Omental fat pad (tissue), 4 donors: ENCODE results near the gene NFIX. TPM values are rescaled to one million over a fixed set of nuclear protein-coding genes. Genes with fewer than 3 reads are reported as not detected.

Experiments used
- ATAC-seq: fragments of 150-250 bp; one replicate; pipeline ENCODE4 v1.9.1; 2016; ENCODE audit warnings: mild to moderate bottlenecking, moderate library complexity; ENCODE audit not compliant: low FRiP score
- DNase-seq: peaks from one replicate; pipeline ENCODE4 v3.0.0-alpha.2; 2019; ENCODE audit warnings: low spot score
- total RNA-seq, 4 donors: library from RNA; depleted of rRNA; stranded (reverse); fragments of >200 nt; gene quantifications; one replicate each; pipeline ENCODE4 v1.1.0, GENCODE V29; 2016
- TF ChIP-seq, protein P1 (sequence below), 3 donors: fragments of 450-650 bp; IDR thresholded peaks; one replicate each; pipeline ENCODE4 v1.5.1; 2016 to 2017; ENCODE audit warnings: antibody characterized with exemption in 3 of 3, mild to moderate bottlenecking in 3 of 3, moderate library complexity in 2 of 3

The NFIX gene
- total RNA-seq, 4 donors from 2014 or later: 39.5 to 53.1 (median 43.0) TPM

DNA sequence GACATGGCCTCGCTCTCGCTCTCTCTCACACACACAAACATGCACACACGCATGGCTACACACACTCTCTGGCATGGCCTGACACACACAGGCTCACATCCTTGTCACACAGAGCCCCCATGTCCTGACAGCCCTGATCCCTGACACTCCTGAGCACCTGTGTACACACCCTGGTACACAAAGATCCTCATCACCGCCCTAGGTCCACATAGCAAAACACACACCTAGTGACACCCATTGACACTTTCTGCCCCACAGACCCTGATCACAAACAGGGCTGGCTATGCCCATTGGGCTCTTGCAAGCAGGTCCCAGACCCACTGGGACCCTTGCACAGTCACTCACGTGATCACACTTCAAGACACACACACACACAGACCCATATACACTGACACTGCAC, 4.0 kb upstream of the NFIX start:
- DNase-seq (no peak), ATAC-seq (no peak)
- TF ChIP-seq, protein P1, sequence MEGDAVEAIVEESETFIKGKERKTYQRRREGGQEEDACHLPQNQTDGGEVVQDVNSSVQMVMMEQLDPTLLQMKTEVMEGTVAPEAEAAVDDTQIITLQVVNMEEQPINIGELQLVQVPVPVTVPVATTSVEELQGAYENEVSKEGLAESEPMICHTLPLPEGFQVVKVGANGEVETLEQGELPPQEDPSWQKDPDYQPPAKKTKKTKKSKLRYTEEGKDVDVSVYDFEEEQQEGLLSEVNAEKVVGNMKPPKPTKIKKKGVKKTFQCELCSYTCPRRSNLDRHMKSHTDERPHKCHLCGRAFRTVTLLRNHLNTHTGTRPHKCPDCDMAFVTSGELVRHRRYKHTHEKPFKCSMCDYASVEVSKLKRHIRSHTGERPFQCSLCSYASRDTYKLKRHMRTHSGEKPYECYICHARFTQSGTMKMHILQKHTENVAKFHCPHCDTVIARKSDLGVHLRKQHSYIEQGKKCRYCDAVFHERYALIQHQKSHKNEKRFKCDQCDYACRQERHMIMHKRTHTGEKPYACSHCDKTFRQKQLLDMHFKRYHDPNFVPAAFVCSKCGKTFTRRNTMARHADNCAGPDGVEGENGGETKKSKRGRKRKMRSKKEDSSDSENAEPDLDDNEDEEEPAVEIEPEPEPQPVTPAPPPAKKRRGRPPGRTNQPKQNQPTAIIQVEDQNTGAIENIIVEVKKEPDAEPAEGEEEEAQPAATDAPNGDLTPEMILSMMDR (IDR thresholded peaks at IDR 0.05): no peak

DNA sequence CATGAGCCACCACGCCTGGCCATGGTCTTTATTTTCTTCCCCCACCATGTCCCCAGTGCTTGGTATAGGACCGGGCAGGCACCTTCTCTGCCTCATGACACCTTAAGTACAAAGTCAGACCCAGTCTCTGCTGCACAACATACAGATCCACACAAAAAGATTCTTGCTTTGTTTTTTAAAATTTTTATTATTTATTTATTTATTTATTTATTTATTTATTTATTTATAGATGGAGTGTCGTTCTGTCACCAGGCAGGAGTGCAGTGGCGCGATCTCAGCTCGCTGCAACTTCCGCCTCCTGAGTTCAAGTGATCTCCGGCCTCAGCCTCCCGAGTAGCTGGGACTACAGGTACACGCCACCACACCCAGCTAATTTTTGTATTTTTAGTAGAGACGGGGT, 2.5 kb upstream of the NFIX start:
- TF ChIP-seq, protein P1 (IDR thresholded peaks at IDR 0.05): no peak
- ATAC-seq (no peak), DNase-seq (no peak)

DNA sequence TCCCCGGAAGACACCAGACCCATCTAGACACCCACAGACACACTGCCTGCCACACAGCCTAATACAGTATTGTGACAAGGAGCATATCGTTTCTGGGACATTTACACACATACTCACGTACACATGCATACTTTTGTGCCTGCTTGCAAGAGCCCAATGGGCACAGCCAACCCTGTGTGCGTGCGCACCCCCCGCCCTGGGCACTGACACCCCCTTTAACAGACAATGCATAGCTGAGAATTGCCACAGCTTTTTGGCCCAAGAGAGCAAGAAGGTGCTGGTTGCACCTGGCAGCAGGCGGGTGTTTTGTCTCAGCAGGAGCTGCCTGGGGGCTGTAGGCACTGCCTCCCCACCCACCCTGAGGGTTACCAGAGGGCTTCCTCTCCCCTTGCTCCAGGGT, 1.7 kb upstream of the NFIX start:
- DNase-seq: no peak
- TF ChIP-seq, protein P1 (IDR thresholded peaks at IDR 0.05): no peak
- ATAC-seq: no peak

DNA sequence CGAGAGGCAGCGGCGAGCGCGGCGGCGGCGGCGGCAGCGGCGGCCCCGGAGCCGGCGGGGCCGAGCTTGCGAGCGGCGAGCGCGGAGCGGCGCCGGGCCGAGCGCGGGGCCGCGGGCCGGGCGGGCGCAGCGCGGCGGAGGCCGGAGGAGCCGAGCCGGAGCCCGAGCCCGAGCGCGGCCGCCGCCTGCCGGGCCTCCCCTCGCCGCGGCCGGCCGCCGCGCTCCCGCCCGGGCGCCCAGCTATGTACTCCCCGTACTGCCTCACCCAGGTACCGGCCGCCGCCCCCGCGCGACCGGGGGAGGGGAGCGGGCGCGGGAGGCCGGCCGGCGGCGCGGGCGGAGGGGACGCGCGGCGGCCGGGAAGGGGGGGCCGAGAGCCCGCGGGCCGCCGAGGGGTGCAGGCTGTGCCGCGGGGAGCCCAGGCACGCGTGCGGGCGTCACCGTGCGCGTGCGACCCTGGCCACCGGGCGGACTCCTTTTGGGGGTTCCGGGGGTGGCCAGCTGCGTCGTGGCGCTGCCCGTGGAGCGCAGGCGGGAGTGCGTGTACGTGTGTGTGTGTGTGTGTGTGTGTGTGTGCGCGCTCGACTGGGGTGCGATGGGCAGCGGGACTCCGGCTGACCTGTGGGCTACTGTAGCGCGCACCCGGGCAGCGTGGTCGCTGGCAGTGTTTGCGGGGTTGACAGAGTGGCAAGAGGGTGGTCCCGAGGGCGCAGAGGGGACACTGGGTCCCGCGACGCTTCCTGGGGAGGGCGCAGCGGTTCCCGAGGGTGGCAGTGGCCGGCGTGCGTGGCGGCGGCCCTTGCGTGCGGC, 526 bp downstream of the NFIX start:
- ATAC-seq (peak; percentile 49), DNase-seq (no peak)
- TF ChIP-seq, protein P1 (IDR thresholded peaks at IDR 0.05): no peak

DNA sequence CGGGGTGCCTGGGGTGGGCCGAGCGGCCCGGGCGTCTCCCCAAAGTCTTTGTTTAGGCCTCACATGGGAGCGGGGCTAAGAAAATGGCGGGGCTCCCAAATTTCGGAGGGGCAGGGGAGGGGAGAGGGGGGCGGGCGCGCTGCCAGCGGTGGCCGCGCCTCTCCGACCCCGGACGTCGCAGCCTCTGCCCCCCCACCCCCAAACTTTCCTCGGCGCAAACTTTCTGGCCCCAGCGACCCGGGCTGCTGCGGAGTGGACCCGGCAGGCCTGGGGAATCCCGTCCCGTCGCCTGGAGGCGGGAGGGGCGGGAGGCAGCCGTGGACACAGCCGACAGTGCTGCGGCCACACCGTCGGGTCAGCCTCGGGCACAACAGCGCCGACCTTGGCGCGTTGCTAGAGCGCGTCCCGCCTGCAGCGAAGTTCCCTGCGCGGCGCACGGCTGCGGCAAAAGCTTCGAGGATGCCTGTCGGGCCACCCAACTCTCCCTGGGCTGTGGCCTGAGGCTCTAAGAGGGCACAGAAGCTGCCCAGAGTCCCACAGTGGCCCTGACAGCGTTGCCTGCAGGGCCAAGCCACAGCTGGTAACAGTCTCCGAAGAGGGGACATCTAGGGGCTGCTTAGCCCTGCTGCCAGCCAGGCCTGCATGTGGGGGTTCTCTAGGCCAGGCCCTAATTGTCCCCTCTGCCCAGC, 1.3 kb downstream of the NFIX start:
- TF ChIP-seq, protein P1 (IDR thresholded peaks at IDR 0.05): no peak
- DNase-seq (no peak), ATAC-seq (peak; percentile 26)

DNA sequence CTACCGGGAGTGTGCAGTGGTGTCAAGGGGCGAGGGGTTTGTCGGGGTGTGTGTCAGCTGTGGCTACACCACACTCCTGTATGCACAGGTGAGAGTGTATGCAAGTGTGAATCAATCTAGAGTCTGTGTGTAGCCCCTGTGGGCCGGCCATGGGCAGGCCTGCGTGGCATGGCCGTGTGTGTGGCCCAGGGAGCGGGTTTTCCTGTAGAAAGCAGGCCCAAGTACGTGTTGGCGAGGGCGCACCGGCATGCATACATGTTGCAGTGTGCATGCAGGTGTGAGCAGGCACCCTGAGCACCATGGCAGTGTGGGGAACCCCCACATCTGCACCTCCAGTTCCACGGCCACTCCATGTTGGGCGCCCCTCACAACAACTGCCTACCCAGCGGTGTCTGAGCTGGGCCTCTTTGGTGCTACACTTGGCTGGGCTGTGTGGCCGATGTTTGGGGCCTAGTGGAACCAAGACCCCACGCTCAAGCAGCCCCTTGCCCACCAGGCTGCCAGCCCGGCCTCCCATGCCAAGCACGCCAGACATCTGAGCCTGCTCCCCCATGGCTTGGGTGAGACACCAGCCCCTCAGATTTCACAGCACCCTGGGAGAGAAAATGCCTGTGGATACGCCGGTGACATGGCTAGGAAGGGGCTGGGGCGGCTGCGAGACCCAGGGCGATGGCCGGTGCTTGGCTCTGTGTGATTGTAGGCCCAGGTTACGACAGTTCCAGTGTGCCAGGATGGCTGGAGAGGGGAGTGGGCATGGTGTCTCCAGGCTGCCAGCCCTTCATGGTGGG, 2.1 kb downstream of the NFIX start:
- DNase-seq (no peak), ATAC-seq (no peak)

More for the DNA sequence above, 2.1 kb downstream of the NFIX start:
- TF ChIP-seq, protein P1 (IDR thresholded peaks at IDR 0.05): no peak
